H1 (cell line): Measurements from ENCODE around the gene UCKL1. TPM values are rescaled to one million over a fixed set of nuclear protein-coding genes. Genes with fewer than 3 reads are reported as not detected.

ENCODE experiments used
- CHD1 ChIP-seq: IDR thresholded peaks from 2 replicates; pipeline ENCODE4 v1.6.1; 2012; ENCODE audit warnings: low read depth, low read length, improper control_type of control experiment
- E2F6 ChIP-seq: IDR thresholded peaks from 2 replicates; pipeline ENCODE4 v1.6.1; 2012; ENCODE audit warnings: inconsistent platforms
- HDAC2 ChIP-seq, 2 experiments: fragments of 300-600 bp in 1 of 2; sonication (generic) in 1 of 2; IDR thresholded peaks; 2 replicates each; pipeline ENCODE4 v1.6.1; 2011 to 2012; ENCODE audit warnings: low read depth in 2 of 2, low read length in 2 of 2, mild to moderate bottlenecking in 2 of 2, moderate library complexity in 2 of 2, borderline replicate concordance in 1 of 2, inconsistent platforms in 1 of 2
- POU5F1 ChIP-seq: IDR thresholded peaks from 2 replicates; pipeline ENCODE4 v1.6.1; 2011; ENCODE audit warnings: low read depth, mild to moderate bottlenecking, low read length, moderate library complexity
- RAD21 ChIP-seq, 2 experiments: IDR thresholded peaks in 1 of 2; conservative IDR thresholded peaks in 1 of 2; 2 replicates each; pipeline ENCODE4 v1.6.1; 2011; ENCODE audit warnings: low read depth in 2 of 2, low read length in 2 of 2, improper control_type of control experiment in 1 of 2, inconsistent platforms in 1 of 2, mild to moderate bottlenecking in 1 of 2, moderate library complexity in 1 of 2
- RXRA ChIP-seq: IDR thresholded peaks from 2 replicates; pipeline ENCODE4 v1.6.1; 2011; ENCODE audit warnings: low read depth, mild to moderate bottlenecking, low read length, moderate library complexity; ENCODE audit not compliant: insufficient read depth
- USF2 ChIP-seq: IDR thresholded peaks from 2 replicates; pipeline ENCODE4 v1.6.1; 2011; ENCODE audit warnings: low read length, improper control_type of control experiment
- polyA plus RNA-seq, 7 experiments: library from polyadenylated mRNA; depleted of rRNA in 3 of 7; stranded (reverse) in 5 of 7; unstranded in 2 of 7; fragments of >200 nt in 5 of 7; fragments of 200-250 nt in 2 of 7; gene quantifications; 1 replicate in 5 of 7; 2 replicates in 1 of 7; 4 replicates in 1 of 7; pipeline versions ENCODE4 v1.2.1 to v1.2.3, GENCODE V29; 2011 to 2013; ENCODE audit warnings: missing spikeins in 2 of 7, mixed read lengths in 2 of 7
- total RNA-seq: library from RNA; stranded (reverse); fragmentation: NEBNext Ultra II Directional; extraction: Animal tissue kit (Norgen Biotek cat#: 25700); gene quantifications from 2 replicates; pipeline ENCODE4 v1.2.1, GENCODE V29; 2021

UCKL1 gene
- total and polyA plus RNA-seq, 2 of the 8 experiments (the other 6 are each of a cell fraction or from before 2014, with no cell fraction given) = 36.5 to 91.2 TPM

DNA sequence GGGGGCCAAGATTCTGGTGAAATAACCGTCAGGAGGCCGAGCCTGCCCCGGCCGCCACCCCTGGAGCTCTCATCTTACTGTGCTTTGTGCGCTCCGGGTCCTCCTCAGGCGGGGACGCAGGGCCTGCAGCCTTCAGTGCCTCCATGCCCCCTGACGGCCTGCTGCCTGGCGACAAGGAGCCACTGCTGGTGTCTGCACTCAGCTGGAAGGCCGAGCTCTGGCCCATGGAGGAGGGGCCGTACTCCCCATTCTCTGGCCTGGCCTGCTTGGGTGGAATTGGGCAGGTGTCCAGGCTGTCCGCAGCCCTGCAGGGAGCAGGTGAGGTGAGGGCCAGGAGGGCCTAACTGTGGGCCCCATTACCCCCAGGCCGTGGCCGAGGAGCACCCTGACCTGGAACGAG is 8.2 kb upstream of the UCKL1 start (continued):
- TF ChIP-seq E2F6 (no peak), POU5F1 (no peak), CHD1 (no peak), HDAC2 (IDR thresholded peaks at IDR 0.05; ENCODE audit: borderline replicate concordance in 1 of 2, low read depth in 2 of 2, low read length in 2 of 2) (no peak), USF2 (no peak), RXRA (no peak), RAD21 (IDR thresholded peaks at IDR 0.05 in 1 of 2, conservative IDR thresholded peaks at IDR 0.05 in 1 of 2; ENCODE audit: low read depth in 2 of 2, low read length in 2 of 2) (no peak)
